DND-41 (cell line): ENCODE results near the gene FLNA.

Experiments
- EZH2 ChIP-seq: IDR thresholded peaks from 3 replicates; pipeline ENCODE4 v1.6.1; 2012; ENCODE audit warnings: borderline replicate concordance, low read depth, mild to moderate bottlenecking, moderate library complexity, low read length, inconsistent platforms; ENCODE audit not compliant: severe bottlenecking
- TF ChIP-seq, protein P1 (sequence below): IDR thresholded peaks from 2 replicates; pipeline ENCODE4 v1.5.1; 2012; ENCODE audit warnings: borderline replicate concordance, low read length, moderate library complexity, mild to moderate bottlenecking; ENCODE audit not compliant: poor library complexity, severe bottlenecking; ENCODE audit errors: extremely low read depth

DNA sequence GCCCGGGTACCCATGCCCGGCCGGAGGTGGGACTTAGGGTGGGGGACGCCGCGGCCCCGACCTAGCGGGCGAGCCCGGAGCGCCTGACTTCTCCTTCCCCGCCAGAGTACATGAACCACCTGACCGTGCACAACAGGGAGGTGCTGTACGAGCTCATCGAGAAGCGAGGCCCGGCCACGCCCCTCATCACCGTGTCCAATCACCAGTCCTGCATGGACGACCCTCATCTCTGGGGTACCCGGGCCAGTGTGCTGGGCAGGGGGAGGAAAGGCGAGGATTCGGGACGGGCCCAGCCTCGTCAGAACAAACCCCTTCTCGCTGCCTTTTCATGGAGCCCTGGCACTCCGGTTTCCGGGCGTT lies 37.5 kb upstream of the FLNA start:
- TF ChIP-seq, protein P1, sequence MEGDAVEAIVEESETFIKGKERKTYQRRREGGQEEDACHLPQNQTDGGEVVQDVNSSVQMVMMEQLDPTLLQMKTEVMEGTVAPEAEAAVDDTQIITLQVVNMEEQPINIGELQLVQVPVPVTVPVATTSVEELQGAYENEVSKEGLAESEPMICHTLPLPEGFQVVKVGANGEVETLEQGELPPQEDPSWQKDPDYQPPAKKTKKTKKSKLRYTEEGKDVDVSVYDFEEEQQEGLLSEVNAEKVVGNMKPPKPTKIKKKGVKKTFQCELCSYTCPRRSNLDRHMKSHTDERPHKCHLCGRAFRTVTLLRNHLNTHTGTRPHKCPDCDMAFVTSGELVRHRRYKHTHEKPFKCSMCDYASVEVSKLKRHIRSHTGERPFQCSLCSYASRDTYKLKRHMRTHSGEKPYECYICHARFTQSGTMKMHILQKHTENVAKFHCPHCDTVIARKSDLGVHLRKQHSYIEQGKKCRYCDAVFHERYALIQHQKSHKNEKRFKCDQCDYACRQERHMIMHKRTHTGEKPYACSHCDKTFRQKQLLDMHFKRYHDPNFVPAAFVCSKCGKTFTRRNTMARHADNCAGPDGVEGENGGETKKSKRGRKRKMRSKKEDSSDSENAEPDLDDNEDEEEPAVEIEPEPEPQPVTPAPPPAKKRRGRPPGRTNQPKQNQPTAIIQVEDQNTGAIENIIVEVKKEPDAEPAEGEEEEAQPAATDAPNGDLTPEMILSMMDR = no peak
- no peak for TF ChIP-seq EZH2
